HFFc6 (cell line): ENCODE results near the gene HSPA5. TPM values are rescaled to one million over a fixed set of nuclear protein-coding genes. Genes with fewer than 3 reads are reported as not detected.
A peak's percentile ranks its signal among the peaks of the same experiment; 100 is the strongest.
"Not testable (repeated sequence)": the region's sequence is repeated elsewhere in the genome, so short reads cannot be mapped to it uniquely, and the experiment has no call there.

Source experiments
- DNase-seq: peaks from one replicate; pipeline ENCODE4 v3.0.0-alpha.2; 2018
- H3K27ac Mint-ChIP-seq: 2 replicates; pipeline ENCODE4 v1.8.0; 2020; ENCODE audit warnings: mild to moderate bottlenecking, mixed read lengths
- H3K27me3 Mint-ChIP-seq: 2 replicates; pipeline ENCODE4 v1.8.0; 2021; ENCODE audit warnings: mild to moderate bottlenecking, moderate library complexity, mixed read lengths; ENCODE audit not compliant: insufficient read depth
- H3K36me3 Mint-ChIP-seq: 2 replicates; pipeline ENCODE4 v1.8.0; 2021; ENCODE audit warnings: low read depth, mixed read lengths
- H3K4me1 Mint-ChIP-seq: 2 replicates; pipeline ENCODE4 v1.8.0; 2020; ENCODE audit warnings: low read depth, mixed read lengths
- H3K4me3 Mint-ChIP-seq: 2 replicates; pipeline ENCODE4 v1.8.0; 2020; ENCODE audit warnings: mild to moderate bottlenecking, moderate library complexity, mixed read lengths
- H3K9me3 Mint-ChIP-seq: 2 replicates; pipeline ENCODE4 v1.8.0; 2020; ENCODE audit warnings: mild to moderate bottlenecking, mixed read lengths
- CTCF ChIP-seq: fragments of 200-600 bp; sonication (generic); IDR thresholded peaks from 2 replicates; pipeline ENCODE4 v1.5.0; 2021; ENCODE audit warnings: antibody characterized with exemption, mild to moderate bottlenecking
- total RNA-seq, 6 experiments: library from RNA; stranded (reverse); fragmentation: NEBNext Ultra II Directional; extraction: Animal tissue kit (Norgen Biotek cat#: 25700); gene quantifications; 2 replicates in 1 of 6; 3 replicates in 5 of 6; pipeline ENCODE4 v1.2.3, GENCODE V29; 2021

HSPA5 gene
- total RNA-seq, 6 experiments from 2014 or later = 495 to 626 (median 613) TPM

DNA sequence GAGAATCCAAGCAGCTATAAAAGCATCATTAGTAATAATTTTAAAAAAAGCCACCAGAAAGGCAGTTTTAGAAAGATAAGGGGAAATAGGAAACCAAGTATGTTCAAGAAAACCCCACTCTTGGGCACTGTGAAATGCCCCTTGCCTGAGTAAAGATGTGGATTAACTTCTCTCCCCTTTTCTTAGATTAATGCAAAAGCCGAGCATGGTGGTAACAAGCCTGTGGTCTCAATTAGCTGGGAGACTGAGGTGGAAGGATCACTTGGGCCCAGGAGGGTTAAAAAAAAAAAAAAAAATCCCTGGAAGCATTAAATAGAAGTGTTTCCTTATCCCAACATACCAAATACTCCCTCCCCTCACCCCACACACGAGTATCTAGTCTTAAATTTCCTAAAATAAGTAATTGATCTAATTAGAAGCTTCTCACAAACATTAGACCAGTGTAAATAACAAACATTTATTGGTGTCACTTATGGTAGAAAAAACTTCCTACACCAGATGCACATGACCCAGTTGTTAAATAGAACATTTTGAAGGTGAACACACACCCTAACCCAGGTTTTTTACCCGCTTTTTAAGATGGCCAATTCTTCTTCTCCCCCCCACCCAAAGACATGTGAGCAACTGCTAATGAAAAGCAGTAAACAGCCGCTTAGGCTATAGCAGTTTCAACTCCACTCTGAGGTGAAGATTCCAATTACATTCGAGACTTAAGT lies 5.2 kb downstream of the HSPA5 start:
- peaks cover 59% of the 10 kb centered on the region for H3K4me1 Mint-ChIP-seq
- H3K4me3 Mint-ChIP-seq = peak overlapping the region; percentile 95
- H3K27me3 Mint-ChIP-seq = peaks cover 12% of the 10 kb centered on the region
- peaks cover 2% of the 10 kb centered on the region for H3K9me3 Mint-ChIP-seq
- no peak for DNase-seq
- peaks cover 64% of the 10 kb centered on the region for H3K36me3 Mint-ChIP-seq
- no peak for TF ChIP-seq CTCF
- peak overlapping the region; percentile 70 for H3K27ac Mint-ChIP-seq

DNA sequence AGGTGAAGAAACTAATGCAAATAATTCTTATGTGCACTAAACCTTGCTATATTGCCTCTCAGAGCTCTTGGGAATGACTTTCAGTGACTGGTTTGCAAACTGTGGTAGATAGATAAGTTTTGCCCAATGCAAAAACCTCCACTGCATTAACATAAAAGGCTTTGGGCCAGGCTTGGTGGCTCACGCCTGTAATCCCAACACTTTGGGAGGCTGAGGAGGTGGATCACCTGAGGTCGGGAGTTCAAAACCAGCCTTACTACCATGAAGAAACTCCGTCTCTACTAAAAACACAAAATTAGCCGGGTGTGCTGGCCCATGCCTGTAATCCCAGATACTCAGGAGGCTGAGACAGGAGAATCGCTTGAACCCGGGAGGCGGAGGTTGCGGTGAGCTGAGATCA lies 7.0 kb downstream of the HSPA5 start:
- Mint-ChIP-seq H3K36me3 (peaks cover 50% of the 10 kb centered on the region), H3K4me1 (peaks cover 55% of the 10 kb centered on the region), H3K27ac (peak overlapping the region; percentile 91)
- H3K9me3 Mint-ChIP-seq, DNase-seq, H3K27me3 Mint-ChIP-seq, H3K4me3 Mint-ChIP-seq: not testable (repeated sequence)

DNA sequence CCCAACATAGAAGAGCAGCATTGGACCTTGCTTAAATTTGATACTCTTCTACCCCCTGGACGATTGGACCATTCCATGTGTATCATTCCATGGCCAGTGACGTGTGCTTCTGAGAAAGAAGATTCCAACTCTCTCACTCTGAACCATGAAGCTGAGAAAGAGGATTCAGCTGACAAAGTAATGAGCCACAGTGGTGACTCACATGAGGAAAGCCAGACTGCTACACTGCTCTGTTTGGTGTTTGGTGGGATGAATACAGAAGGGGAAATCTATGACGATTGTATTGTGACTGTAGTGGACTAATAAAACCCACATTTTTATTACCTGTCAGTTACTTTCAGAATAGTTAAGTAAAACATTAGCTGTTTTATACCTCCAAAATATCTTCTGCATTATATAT lies 7.5 kb downstream of the HSPA5 start:
- peak overlapping the region; percentile 91 for H3K27ac Mint-ChIP-seq

GRCh38 chr9:125227761-125228160 lies 13.4 kb downstream of the HSPA5 start:
- Mint-ChIP-seq H3K27ac (no peak overlapping the region), H3K36me3 (peaks cover 12% of the 10 kb centered on the region; the same call in 1 of the 2 replicates), H3K4me1 (no peaks in the 10 kb centered on the region), H3K27me3 (no peaks in the 10 kb centered on the region; the same call in 1 of the 2 replicates), H3K4me3 (no peak overlapping the region), H3K9me3 (no peaks in the 10 kb centered on the region)
- DNase-seq = no peak
- no peak for TF ChIP-seq CTCF

More for the DNA sequence above, 7.5 kb downstream of the HSPA5 start:
- H3K9me3 Mint-ChIP-seq = no peaks in the 10 kb centered on the region
- H3K4me3 Mint-ChIP-seq = peak overlapping the region; percentile 28; the same call in 1 of the 2 replicates
- peak; percentile 99 for DNase-seq
- no peak for TF ChIP-seq CTCF
- peaks cover 51% of the 10 kb centered on the region for H3K4me1 Mint-ChIP-seq
- peaks cover 46% of the 10 kb centered on the region for H3K36me3 Mint-ChIP-seq
- H3K27me3 Mint-ChIP-seq = peaks cover 4% of the 10 kb centered on the region; the same call in 1 of the 2 replicates

- not testable (repeated sequence) for H3K27ac Mint-ChIP-seq, H3K4me1 Mint-ChIP-seq
Measured at GRCh38 chr9:125224858-125225257, 16.3 kb downstream of the HSPA5 start.

GRCh38 chr9:125218621-125219020 lies 22.5 kb downstream of the HSPA5 start:
- Mint-ChIP-seq H3K9me3 (no peaks in the 10 kb centered on the region), H3K4me3 (no peak overlapping the region), H3K27ac (no peak overlapping the region), H3K27me3 (no peaks in the 10 kb centered on the region), H3K36me3 (peaks cover 13% of the 10 kb centered on the region), H3K4me1 (no peaks in the 10 kb centered on the region)
- TF ChIP-seq CTCF = no peak
- DNase-seq = no peak

More at GRCh38 chr9:125224858-125225257, 16.3 kb downstream of the HSPA5 start:
- H3K4me3 Mint-ChIP-seq, H3K9me3 Mint-ChIP-seq, H3K27me3 Mint-ChIP-seq, DNase-seq: not testable (repeated sequence)
- H3K36me3 Mint-ChIP-seq = peaks cover 13% of the 10 kb centered on the region
